Fibroblast of lung (primary cell): ENCODE results near the gene LACRT. TPM values are rescaled to one million over a fixed set of nuclear protein-coding genes. Genes with fewer than 3 reads are reported as not detected.

Experiments
- DNase-seq, 2 donors: peaks; one replicate each; pipeline versions ENCODE4 v3.0.0 to v3.0.0-alpha.2; 2010; ENCODE audit warnings: low read depth in 2 of 2
- H2AFZ ChIP-seq: 2 replicates; pipeline ENCODE4 v1.5.1; 2012; ENCODE audit warnings: low read length, control low read depth, inconsistent platforms
- H3K27ac ChIP-seq: 2 replicates; pipeline ENCODE4 v1.5.1; 2011; ENCODE audit warnings: low read length, control low read depth; ENCODE audit not compliant: insufficient read depth
- H3K27me3 ChIP-seq: 2 replicates; pipeline ENCODE4 v1.5.1; 2011; ENCODE audit warnings: mild to moderate bottlenecking, low read length; ENCODE audit not compliant: control insufficient read depth, insufficient read depth
- H3K36me3 ChIP-seq: 2 replicates; pipeline ENCODE4 v1.5.1; 2011; ENCODE audit warnings: low read length; ENCODE audit not compliant: control insufficient read depth, insufficient read depth
- H3K4me1 ChIP-seq: 2 replicates; pipeline ENCODE4 v1.5.1; 2011; ENCODE audit warnings: low read length; ENCODE audit not compliant: control insufficient read depth, insufficient read depth; ENCODE audit errors: extremely low read depth
- H3K4me2 ChIP-seq: 2 replicates; pipeline ENCODE4 v1.5.1; 2011; ENCODE audit warnings: low read length, control low read depth; ENCODE audit not compliant: insufficient read depth; ENCODE audit errors: extremely low read depth
- H3K4me3 ChIP-seq, 4 experiments: fragments of 200-600 bp in 1 of 4; sonication (generic) in 1 of 4; replicated peaks in 1 of 4; 2 replicates each; pipeline ENCODE4 v1.5.1; 2011 to 2016; ENCODE audit warnings: low read length in 4 of 4, low read depth in 3 of 4, mild to moderate bottlenecking in 3 of 4, control low read depth in 2 of 4, inconsistent platforms in 1 of 4, mixed read lengths in 1 of 4; ENCODE audit not compliant: insufficient read depth in 1 of 4; ENCODE audit errors: control extremely low read depth in 1 of 4
- H3K79me2 ChIP-seq: 2 replicates; pipeline ENCODE4 v1.5.1; 2012; ENCODE audit warnings: mild to moderate bottlenecking, low read length, inconsistent platforms; ENCODE audit not compliant: control insufficient read depth, insufficient read depth
- H3K9ac ChIP-seq: 2 replicates; pipeline ENCODE4 v1.5.1; 2011; ENCODE audit warnings: mild to moderate bottlenecking, low read length, control low read depth; ENCODE audit not compliant: insufficient read depth
- H3K9me3 ChIP-seq: 2 replicates; pipeline ENCODE4 v1.5.1; 2012; ENCODE audit warnings: low read depth, low read length; ENCODE audit not compliant: control insufficient read depth, insufficient read depth
- H4K20me1 ChIP-seq: 2 replicates; pipeline ENCODE4 v1.5.1; 2011; ENCODE audit warnings: low read length; ENCODE audit not compliant: control insufficient read depth, insufficient read depth; ENCODE audit errors: extremely low read depth
- EZH2 ChIP-seq: IDR thresholded peaks from 2 replicates; pipeline ENCODE4 v1.5.1; 2012; ENCODE audit warnings: low read length, control low read depth, mild to moderate bottlenecking; ENCODE audit errors: missing control alignments
- polyA plus RNA-seq, 2 donors: library from polyadenylated mRNA; depleted of rRNA in 1 of 2; stranded (reverse) in 1 of 2; unstranded in 1 of 2; fragments of >200 nt; gene quantifications; 2 replicates each; pipeline ENCODE4 v1.2.1, GENCODE V29; 2011 to 2012; ENCODE audit warnings: missing spikeins in 1 of 2
- total RNA-seq: library from RNA; depleted of rRNA; stranded (reverse); fragments of >200 nt; gene quantifications from 2 replicates; pipeline ENCODE4 v1.2.1, GENCODE V29; 2014
- TF ChIP-seq, protein P1 (sequence below), 2 donors: IDR thresholded peaks in 1 of 2; conservative IDR thresholded peaks in 1 of 2; 1 replicate in 1 of 2; 2 replicates in 1 of 2; pipeline ENCODE4 v1.5.1; 2011 to 2012; ENCODE audit warnings: low read length in 2 of 2, control low read depth in 1 of 2, inconsistent platforms in 1 of 2, low read depth in 1 of 2, mild to moderate bottlenecking in 1 of 2

Gene LACRT
- total and polyA plus RNA-seq, 2 donors (not counting 1 experiment from before 2014, with no cell fraction given) = not detected

DNA sequence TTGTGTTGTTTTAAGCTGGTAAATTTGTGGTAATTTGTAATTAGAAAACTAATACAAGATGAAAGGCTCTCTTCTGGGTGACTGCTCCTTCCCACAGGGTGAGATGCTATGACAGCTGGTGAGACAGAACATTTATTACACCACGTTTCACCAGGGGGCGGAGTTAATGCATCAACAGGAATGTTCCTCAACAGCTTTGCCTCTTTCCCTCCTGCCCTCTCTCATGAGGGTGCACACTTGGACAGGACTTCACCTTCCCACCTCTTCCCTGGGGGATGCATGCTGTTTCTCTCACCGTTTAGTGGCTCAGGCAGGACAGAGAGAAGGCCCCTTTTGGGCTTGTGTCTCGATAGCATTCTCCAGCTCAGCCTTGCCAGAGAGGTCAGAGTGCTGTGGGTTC is 32.9 kb downstream of the LACRT start:
- no peak overlapping the region for H3K4me3 ChIP-seq
- no peak overlapping the region for H3K4me2 ChIP-seq
- no peaks in the 10 kb centered on the region for H3K36me3 ChIP-seq
- no peak overlapping the region for H3K27ac ChIP-seq
- no peaks in the 10 kb centered on the region for H3K79me2 ChIP-seq
- no peaks in the 10 kb centered on the region for H4K20me1 ChIP-seq
- TF ChIP-seq EZH2 = no peak
- TF ChIP-seq, protein P1, sequence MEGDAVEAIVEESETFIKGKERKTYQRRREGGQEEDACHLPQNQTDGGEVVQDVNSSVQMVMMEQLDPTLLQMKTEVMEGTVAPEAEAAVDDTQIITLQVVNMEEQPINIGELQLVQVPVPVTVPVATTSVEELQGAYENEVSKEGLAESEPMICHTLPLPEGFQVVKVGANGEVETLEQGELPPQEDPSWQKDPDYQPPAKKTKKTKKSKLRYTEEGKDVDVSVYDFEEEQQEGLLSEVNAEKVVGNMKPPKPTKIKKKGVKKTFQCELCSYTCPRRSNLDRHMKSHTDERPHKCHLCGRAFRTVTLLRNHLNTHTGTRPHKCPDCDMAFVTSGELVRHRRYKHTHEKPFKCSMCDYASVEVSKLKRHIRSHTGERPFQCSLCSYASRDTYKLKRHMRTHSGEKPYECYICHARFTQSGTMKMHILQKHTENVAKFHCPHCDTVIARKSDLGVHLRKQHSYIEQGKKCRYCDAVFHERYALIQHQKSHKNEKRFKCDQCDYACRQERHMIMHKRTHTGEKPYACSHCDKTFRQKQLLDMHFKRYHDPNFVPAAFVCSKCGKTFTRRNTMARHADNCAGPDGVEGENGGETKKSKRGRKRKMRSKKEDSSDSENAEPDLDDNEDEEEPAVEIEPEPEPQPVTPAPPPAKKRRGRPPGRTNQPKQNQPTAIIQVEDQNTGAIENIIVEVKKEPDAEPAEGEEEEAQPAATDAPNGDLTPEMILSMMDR (conservative IDR thresholded peaks at IDR 0.05 in 1 of 2, IDR thresholded peaks at IDR 0.05 in 1 of 2; ENCODE audit: low read depth in 1 of 2, low read length in 2 of 2) = no peak
- H3K9ac ChIP-seq = no peak overlapping the region
- no peak for DNase-seq
- no peaks in the 10 kb centered on the region for H3K27me3 ChIP-seq
- H3K9me3 ChIP-seq = no peaks in the 10 kb centered on the region
- H2AFZ ChIP-seq = no peak overlapping the region
- no peaks in the 10 kb centered on the region for H3K4me1 ChIP-seq

DNA sequence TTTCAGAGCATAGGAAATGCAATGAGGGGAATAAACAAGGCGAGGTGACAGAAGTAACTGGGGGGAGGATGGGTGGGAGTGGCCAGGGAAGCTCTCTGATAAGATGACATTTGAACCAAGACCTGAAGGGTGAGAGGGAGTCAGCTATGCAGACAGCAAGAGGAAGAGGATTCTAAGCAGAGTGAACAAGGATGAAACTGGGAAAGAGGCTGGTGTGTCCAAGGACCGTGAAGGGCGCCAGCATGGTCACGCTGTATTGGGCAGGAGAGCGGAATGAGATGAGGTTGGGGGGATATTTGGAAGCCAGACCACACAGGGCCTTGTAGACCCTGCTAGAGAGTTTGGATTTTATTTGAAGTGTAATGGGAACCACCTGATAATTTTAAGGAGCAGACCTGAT is 35.7 kb downstream of the LACRT start:
- DNase-seq = no peak
- Histone ChIP-seq H3K4me1 (no peaks in the 10 kb centered on the region), H2AFZ (no peak overlapping the region), H4K20me1 (no peaks in the 10 kb centered on the region), H3K4me3 (no peak overlapping the region), H3K9ac (no peak overlapping the region), H3K27ac (no peak overlapping the region), H3K4me2 (no peak overlapping the region), H3K27me3 (no peaks in the 10 kb centered on the region), H3K79me2 (no peaks in the 10 kb centered on the region), H3K36me3 (no peaks in the 10 kb centered on the region), H3K9me3 (no peaks in the 10 kb centered on the region)
- TF ChIP-seq, protein P1 (conservative IDR thresholded peaks at IDR 0.05 in 1 of 2, IDR thresholded peaks at IDR 0.05 in 1 of 2; ENCODE audit: low read depth in 1 of 2, low read length in 2 of 2) = no peak
- no peak for TF ChIP-seq EZH2

DNA sequence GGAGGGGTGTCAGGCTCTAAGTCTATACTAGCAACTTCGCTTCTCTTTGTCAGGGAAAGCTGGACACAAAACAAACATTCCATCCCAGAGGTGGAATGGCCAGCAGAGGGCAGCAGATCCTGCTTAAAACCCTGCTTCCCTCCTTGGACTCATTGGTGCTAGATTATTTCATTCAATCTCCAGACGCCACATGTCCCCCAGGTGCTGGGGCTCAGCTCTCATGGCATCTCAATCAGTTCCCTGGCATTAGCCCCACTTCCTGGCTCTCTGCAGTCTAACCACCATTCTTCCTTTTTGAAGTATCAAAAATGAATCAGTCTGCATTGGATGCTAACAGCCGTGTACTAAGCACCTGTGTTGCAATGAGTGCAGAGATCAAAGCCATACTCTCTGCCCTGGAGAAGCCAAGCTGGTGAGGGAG is 38.2 kb downstream of the LACRT start:
- Histone ChIP-seq H3K79me2 (no peaks in the 10 kb centered on the region), H3K27me3 (peaks cover 3% of the 10 kb centered on the region), H3K4me1 (no peaks in the 10 kb centered on the region), H3K4me3 (no peak overlapping the region), H3K4me2 (no peak overlapping the region), H3K9ac (no peak overlapping the region), H2AFZ (no peak overlapping the region), H3K27ac (no peak overlapping the region), H3K9me3 (no peaks in the 10 kb centered on the region), H4K20me1 (no peaks in the 10 kb centered on the region), H3K36me3 (no peaks in the 10 kb centered on the region)
- peak; percentile 41 to 60 for DNase-seq
- TF ChIP-seq, protein P1 (conservative IDR thresholded peaks at IDR 0.05 in 1 of 2, IDR thresholded peaks at IDR 0.05 in 1 of 2; ENCODE audit: low read depth in 1 of 2, low read length in 2 of 2) = peak; percentile 80 to 95
- TF ChIP-seq EZH2 = no peak
